Spleen (tissue), 10 donors: ENCODE data around the gene CBARP. TPM values are rescaled to one million over a fixed set of nuclear protein-coding genes. Genes with fewer than 3 reads are reported as not detected.

ENCODE experiments used
- polyA plus RNA-seq, 3 donors: library from polyadenylated mRNA; stranded (reverse); fragments of 200-250 nt; gene quantifications; one replicate each; pipeline ENCODE4 v1.2.1, GENCODE V29; 2013
- total RNA-seq, 7 donors: library from RNA; depleted of rRNA in 3 of 7; stranded (reverse); fragments of >200 nt in 3 of 7; fragmentation: NEBNext Ultra II Directional in 4 of 7; extraction: Animal tissue kit (Norgen Biotek cat#: 25700) in 4 of 7; gene quantifications; one replicate each; pipeline versions ENCODE4 v1.1.0 to v1.2.1, GENCODE V29; 2016 to 2021
- donor health status: healthy with polysubstance abuse.
- donor health status: DM: no; HTN: no; CAD: no; lungs with moderate emphysema.
- donor health status: DM: no; HTN: no; CAD: no.
- donor health status: Bipolar disorder and iron deficiency.
- donor health status: healthy.
- donor health status: DM: no; HTN: no; CAD: no.
- donor health status: DM: yes; HTN: yes; CAD: no.

Gene CBARP
- total and polyA plus RNA-seq, 10 donors = 0.05 to 1.2 (median 0.41) TPM; not detected in 2

Other genes starting within 250 kb of the CBARP start
- gene GRIN3B, start 237.6 kb downstream of the CBARP start, total RNA-seq = under 1 TPM in 2 of 7 donors, not detected in 5; 0.07 to 0.11 TPM
- gene GRIN3B, start 237.6 kb downstream of the CBARP start, polyA plus RNA-seq = not detected
- gene TMEM259, start 216.9 kb downstream of the CBARP start, total RNA-seq = 100 to 1,000 TPM; 187 to 275 (median 240) TPM
- 100 to 1,000 TPM; 172 to 560 (median 460) TPM for gene TMEM259, start 216.9 kb downstream of the CBARP start, polyA plus RNA-seq
- not detected for gene RNU6-2, start 216.5 kb downstream of the CBARP start, total RNA-seq
- gene RNU6-2, start 216.5 kb downstream of the CBARP start, polyA plus RNA-seq = not detected
- 100 to 1,000 TPM; 102 to 296 (median 233) TPM for gene CNN2, start 211.4 kb downstream of the CBARP start, total RNA-seq
- gene CNN2, start 211.4 kb downstream of the CBARP start, polyA plus RNA-seq = 100 to 1,000 TPM; 126 to 147 (median 140) TPM
- 100 to 1,000 TPM in 3 of 7 donors, 10 to 100 TPM in 4; 64.6 to 162 (median 94.7) TPM for gene ABCA7, start 197.9 kb downstream of the CBARP start, total RNA-seq
- 100 to 1,000 TPM in 2 of 3 donors, 10 to 100 TPM in 1; 67.5 to 197 (median 152) TPM for gene ABCA7, start 197.9 kb downstream of the CBARP start, polyA plus RNA-seq
- 100 to 1,000 TPM; 161 to 258 (median 237) TPM for gene ARHGAP45, start 170.8 kb downstream of the CBARP start, total RNA-seq
- 100 to 1,000 TPM; 205 to 356 (median 329) TPM for gene ARHGAP45, start 170.8 kb downstream of the CBARP start, polyA plus RNA-seq
- 100 to 1,000 TPM; 106 to 152 (median 123) TPM for gene POLR2E, start 142.6 kb downstream of the CBARP start, total RNA-seq
- 100 to 1,000 TPM in 2 of 3 donors, 10 to 100 TPM in 1; 70.8 to 144 (median 105) TPM for gene POLR2E, start 142.6 kb downstream of the CBARP start, polyA plus RNA-seq
- 100 to 1,000 TPM; 138 to 275 (median 216) TPM for gene GPX4, start 134.0 kb downstream of the CBARP start, total RNA-seq
- 100 to 1,000 TPM; 480 to 562 (median 522) TPM for gene GPX4, start 134.0 kb downstream of the CBARP start, polyA plus RNA-seq
- gene SBNO2, start 63.7 kb downstream of the CBARP start, total RNA-seq = 100 to 1,000 TPM in 5 of 7 donors, 10 to 100 TPM in 2; 51.7 to 230 (median 168) TPM
- gene SBNO2, start 63.7 kb downstream of the CBARP start, polyA plus RNA-seq = 10 to 100 TPM; 16.2 to 62.0 (median 29.8) TPM
- 10 to 100 TPM; 52.1 to 85.0 (median 75.3) TPM for gene STK11, start 32.2 kb downstream of the CBARP start, total RNA-seq
- 100 to 1,000 TPM in 1 of 3 donors, 10 to 100 TPM in 2; 44.0 to 107 (median 46.7) TPM for gene STK11, start 32.2 kb downstream of the CBARP start, polyA plus RNA-seq
- 100 to 1,000 TPM in 4 of 7 donors, 10 to 100 TPM in 3; 49.1 to 131 (median 102) TPM for gene ATP5F1D, start 3.7 kb upstream of the CBARP start, total RNA-seq
- 100 to 1,000 TPM; 164 to 166 (median 165) TPM for gene ATP5F1D, start 3.7 kb upstream of the CBARP start, polyA plus RNA-seq
- gene MIDN, start 10.6 kb upstream of the CBARP start, total RNA-seq = 100 to 1,000 TPM in 4 of 7 donors, 10 to 100 TPM in 3; 42.1 to 223 (median 138) TPM
- gene MIDN, start 10.6 kb upstream of the CBARP start, polyA plus RNA-seq = 10 to 100 TPM; 16.5 to 48.9 (median 19.1) TPM
- gene CIRBP, start 31.3 kb upstream of the CBARP start, total RNA-seq = 100 to 1,000 TPM; 333 to 672 (median 514) TPM
- 100 to 1,000 TPM; 406 to 894 (median 843) TPM for gene CIRBP, start 31.3 kb upstream of the CBARP start, polyA plus RNA-seq
- gene FAM174C, start 37.5 kb upstream of the CBARP start, total RNA-seq = 10 to 100 TPM; 35.8 to 69.6 (median 43.9) TPM
- 100 to 1,000 TPM in 1 of 3 donors, 10 to 100 TPM in 2; 82.9 to 134 (median 88.6) TPM for gene FAM174C, start 37.5 kb upstream of the CBARP start, polyA plus RNA-seq
- gene EFNA2, start 47.9 kb upstream of the CBARP start, total RNA-seq = not detected
- not detected for gene EFNA2, start 47.9 kb upstream of the CBARP start, polyA plus RNA-seq
- 100 to 1,000 TPM in 1 of 7 donors, 10 to 100 TPM in 6; 64.0 to 133 (median 85.2) TPM for gene NDUFS7, start 145.9 kb upstream of the CBARP start, total RNA-seq
- gene NDUFS7, start 145.9 kb upstream of the CBARP start, polyA plus RNA-seq = 100 to 1,000 TPM in 1 of 3 donors, 10 to 100 TPM in 2; 75.5 to 106 (median 78.0) TPM
- 10 to 100 TPM in 4 of 7 donors, 1 to 10 TPM in 3; 7.1 to 14.5 (median 11.2) TPM for gene GAMT, start 163.5 kb upstream of the CBARP start, total RNA-seq
- gene GAMT, start 163.5 kb upstream of the CBARP start, polyA plus RNA-seq = 10 to 100 TPM; 15.2 to 20.4 (median 18.2) TPM
- 100 to 1,000 TPM in 3 of 7 donors, 10 to 100 TPM in 4; 43.8 to 137 (median 94.6) TPM for gene DAZAP1, start 169.6 kb upstream of the CBARP start, total RNA-seq
- gene DAZAP1, start 169.6 kb upstream of the CBARP start, polyA plus RNA-seq = 100 to 1,000 TPM in 2 of 3 donors, 10 to 100 TPM in 1; 80.0 to 133 (median 106) TPM
- 1,000 to 10,000 TPM in 6 of 7 donors, 100 to 1,000 TPM in 1; 932 to 4,344 (median 1,309) TPM for gene RPS15, start 200.4 kb upstream of the CBARP start, total RNA-seq
- gene RPS15, start 200.4 kb upstream of the CBARP start, polyA plus RNA-seq = 1,000 to 10,000 TPM; 4,275 to 5,849 (median 5,793) TPM
- under 1 TPM; 0.07 to 0.56 (median 0.20) TPM for gene APC2, start 212.1 kb upstream of the CBARP start, total RNA-seq
- under 1 TPM; 0.02 to 0.29 (median 0.02) TPM for gene APC2, start 212.1 kb upstream of the CBARP start, polyA plus RNA-seq
- 10 to 100 TPM; 31.3 to 52.8 (median 40.3) TPM for gene C19orf25, start 241.2 kb upstream of the CBARP start, total RNA-seq
- 10 to 100 TPM; 24.7 to 56.6 (median 38.8) TPM for gene C19orf25, start 241.2 kb upstream of the CBARP start, polyA plus RNA-seq